H9 (cell line): ENCODE results near the gene IDE. TPM values are rescaled to one million over a fixed set of nuclear protein-coding genes. Genes with fewer than 3 reads are reported as not detected.
A peak's percentile ranks its signal among the peaks of the same experiment; 100 is the strongest.

Experiments
- DNase-seq: peaks from one replicate; pipeline ENCODE4 v3.0.0-alpha.2; 2017
- H2AFZ ChIP-seq: one replicate; pipeline ENCODE4 v1.6.1; 2013; ENCODE audit warnings: mild to moderate bottlenecking, low read length, control low read depth, moderate library complexity
- H2AK5ac ChIP-seq: 2 replicates; pipeline ENCODE4 v1.6.1; 2013; ENCODE audit warnings: low read length, control low read depth, mixed read lengths; ENCODE audit not compliant: insufficient read length
- H2BK120ac ChIP-seq: one replicate; pipeline ENCODE4 v1.6.1; 2013; ENCODE audit warnings: low read depth, mild to moderate bottlenecking, low read length, control low read depth, inconsistent platforms; ENCODE audit not compliant: poor library complexity, severe bottlenecking
- H2BK12ac ChIP-seq: 2 replicates; pipeline ENCODE4 v1.6.1; 2013; ENCODE audit warnings: low read length, control low read depth, mixed read lengths, low read depth; ENCODE audit not compliant: insufficient read length
- H2BK15ac ChIP-seq: 2 replicates; pipeline ENCODE4 v1.6.1; 2013; ENCODE audit warnings: low read depth, low read length, control low read depth
- H2BK20ac ChIP-seq: one replicate; pipeline ENCODE4 v1.6.1; 2013; ENCODE audit warnings: low read depth, mild to moderate bottlenecking, low read length, control low read depth, inconsistent platforms; ENCODE audit not compliant: poor library complexity, severe bottlenecking
- H2BK5ac ChIP-seq: 2 replicates; pipeline ENCODE4 v1.6.1; 2013; ENCODE audit warnings: low read length, control low read depth, mixed read lengths; ENCODE audit not compliant: insufficient read length
- H3K14ac ChIP-seq: 2 replicates; pipeline ENCODE4 v1.6.1; 2013; ENCODE audit warnings: low read length, control low read depth; ENCODE audit not compliant: insufficient read depth
- H3K18ac ChIP-seq: 2 replicates; pipeline ENCODE4 v1.6.1; 2013; ENCODE audit warnings: low read depth, mild to moderate bottlenecking, mixed read lengths, low read length, control low read depth; ENCODE audit not compliant: insufficient read length
- H3K23ac ChIP-seq: 2 replicates; pipeline ENCODE4 v1.6.1; 2013; ENCODE audit warnings: low read length, control low read depth, mixed read lengths, low read depth; ENCODE audit not compliant: insufficient read length
- H3K23me2 ChIP-seq: 2 replicates; pipeline ENCODE4 v1.6.1; 2013; ENCODE audit warnings: low read depth, mild to moderate bottlenecking, mixed read lengths, low read length, control low read depth; ENCODE audit not compliant: insufficient read length, poor library complexity, severe bottlenecking
- H3K27ac ChIP-seq: 2 replicates; pipeline ENCODE4 v1.5.1; 2013; ENCODE audit warnings: low read length, control low read depth, mixed read lengths, low read depth; ENCODE audit not compliant: insufficient read length
- H3K27me3 ChIP-seq: 2 replicates; pipeline ENCODE4 v1.6.1; 2013; ENCODE audit warnings: low read length, control low read depth, inconsistent platforms; ENCODE audit not compliant: insufficient read depth
- H3K4ac ChIP-seq: 2 replicates; pipeline ENCODE4 v1.6.1; 2013; ENCODE audit warnings: low read depth, mild to moderate bottlenecking, control low read depth, inconsistent platforms, low read length, moderate library complexity
- H3K4me1 ChIP-seq: 2 replicates; pipeline ENCODE4 v1.6.1; 2013; ENCODE audit warnings: low read length, control low read depth, inconsistent platforms; ENCODE audit not compliant: insufficient read depth
- H3K4me2 ChIP-seq: 2 replicates; pipeline ENCODE4 v1.6.1; 2013; ENCODE audit warnings: low read length, control low read depth, mixed read lengths; ENCODE audit not compliant: insufficient read length, insufficient read depth
- H3K56ac ChIP-seq: 2 replicates; pipeline ENCODE4 v1.6.1; 2013; ENCODE audit warnings: low read depth, mild to moderate bottlenecking, mixed read lengths, low read length, control low read depth; ENCODE audit not compliant: insufficient read length
- H3K79me1 ChIP-seq: 2 replicates; pipeline ENCODE4 v1.6.1; 2013; ENCODE audit warnings: low read depth, mild to moderate bottlenecking, moderate library complexity, low read length, control low read depth, inconsistent platforms; ENCODE audit not compliant: insufficient read depth, poor library complexity, severe bottlenecking
- H3K79me2 ChIP-seq: 2 replicates; pipeline ENCODE4 v1.6.1; 2013; ENCODE audit warnings: low read length, control low read depth, inconsistent platforms; ENCODE audit not compliant: insufficient read depth
- H3K9ac ChIP-seq: 2 replicates; pipeline ENCODE4 v1.6.1; 2013; ENCODE audit warnings: low read length, control low read depth, mixed read lengths; ENCODE audit not compliant: insufficient read length; ENCODE audit errors: extremely low read depth
- H3K9me3 ChIP-seq: one replicate; pipeline ENCODE4 v1.6.1; 2013; ENCODE audit warnings: low read depth, low read length, inconsistent platforms; ENCODE audit not compliant: control insufficient read depth
- H3T11ph ChIP-seq: one replicate; pipeline ENCODE4 v1.6.1; 2013; ENCODE audit warnings: mild to moderate bottlenecking, low read length, control low read depth, inconsistent platforms
- H4K20me1 ChIP-seq: one replicate; pipeline ENCODE4 v1.6.1; 2013; ENCODE audit not compliant: control insufficient read depth, insufficient read length, insufficient read depth
- H4K5ac ChIP-seq: 2 replicates; pipeline ENCODE4 v1.6.1; 2013; ENCODE audit warnings: low read depth, mild to moderate bottlenecking, mixed read lengths, low read length, control low read depth; ENCODE audit not compliant: insufficient read length
- H4K8ac ChIP-seq: replicated peaks from 2 replicates; pipeline ENCODE4 v1.6.1; 2013; ENCODE audit warnings: low read length, control low read depth, mixed read lengths, low read depth; ENCODE audit not compliant: insufficient read length
- H4K91ac ChIP-seq: 2 replicates; pipeline ENCODE4 v1.6.1; 2013; ENCODE audit warnings: low read depth, mild to moderate bottlenecking, moderate library complexity, mixed read lengths, low read length, control low read depth; ENCODE audit not compliant: insufficient read length
- H3K27ac Mint-ChIP-seq, 3 experiments: 2 replicates in 2 of 3; 3 replicates in 1 of 3; pipeline ENCODE4 v1.8.0; 2020 to 2021; ENCODE audit warnings: mixed read lengths in 3 of 3, mild to moderate bottlenecking in 1 of 3, moderate library complexity in 1 of 3
- H3K27me3 Mint-ChIP-seq: 2 replicates; pipeline ENCODE4 v1.8.0; 2021; ENCODE audit warnings: low read depth, mild to moderate bottlenecking, moderate library complexity, mixed read lengths
- H3K36me3 Mint-ChIP-seq, 3 experiments: 2 replicates in 2 of 3; 3 replicates in 1 of 3; pipeline ENCODE4 v1.8.0; 2020 to 2021; ENCODE audit warnings: low read depth in 3 of 3, mixed read lengths in 3 of 3; ENCODE audit not compliant: insufficient read depth in 1 of 3
- H3K4me1 Mint-ChIP-seq, 2 experiments: 2 replicates each; pipeline ENCODE4 v1.8.0; 2020; ENCODE audit warnings: mixed read lengths in 2 of 2
- H3K4me3 Mint-ChIP-seq, 2 experiments: 2 replicates in 1 of 2; 3 replicates in 1 of 2; pipeline ENCODE4 v1.8.0; 2020 to 2021; ENCODE audit warnings: mild to moderate bottlenecking in 2 of 2, mixed read lengths in 2 of 2, moderate library complexity in 1 of 2
- H3K9me3 Mint-ChIP-seq, 2 experiments: 2 replicates in 1 of 2; 3 replicates in 1 of 2; pipeline ENCODE4 v1.8.0; 2020; ENCODE audit warnings: mild to moderate bottlenecking in 2 of 2, mixed read lengths in 2 of 2, moderate library complexity in 1 of 2
- CTCF ChIP-seq: fragments of 200-600 bp; sonication (generic); conservative IDR thresholded peaks from 3 replicates; pipeline ENCODE4 v1.8.0; 2021; ENCODE audit warnings: antibody characterized with exemption, mild to moderate bottlenecking
- WGBS: extraction: QIAGEN DNeasy Blood & Tissue Kit; methylation state at CpG from one replicate; pipeline ENCODE4 v1.1.7; 2013; ENCODE audit warnings: missing lambda C conversion rate, low lambda C conversion rate, mixed read lengths; ENCODE audit not compliant: insufficient read length; ENCODE audit errors: extremely low coverage; 5-methylcytosine and 5-hydroxymethylcytosine counted together
- total RNA-seq: library from RNA; stranded (reverse); gene quantifications from 2 replicates; pipeline ENCODE4 v1.2.1, GENCODE V29; 2021

Gene IDE
- total RNA-seq, 1 experiment from 2014 or later = 48.9 TPM

GRCh38 chr10:92419740-92420545 lies 153.9 kb downstream of the IDE start:
- no CpG with 5 or more reads among the region's 34 CpGs for WGBS
- H3K9ac ChIP-seq = no peak overlapping the region
- peaks cover 9% of the 10 kb centered on the region for H3K9me3 ChIP-seq
- H2BK12ac ChIP-seq = no peak overlapping the region
- no peak overlapping the region for H3T11ph ChIP-seq
- H3K9me3 Mint-ChIP-seq = peaks cover 8 to 19% of the 10 kb centered on the region in 2 experiments
- no peak overlapping the region for H3K23ac ChIP-seq
- no peak overlapping the region for H3K56ac ChIP-seq
- no peak overlapping the region for H2BK20ac ChIP-seq
- H4K20me1 ChIP-seq = no peaks in the 10 kb centered on the region
- H3K18ac ChIP-seq = no peak overlapping the region
- H4K91ac ChIP-seq = no peak overlapping the region
- peak overlapping the region in 1 of 3 experiments; percentile 86; a peak in 3 of 7 replicates for H3K27ac Mint-ChIP-seq
- no peak overlapping the region for H2BK120ac ChIP-seq
- H3K4me3 Mint-ChIP-seq = peak overlapping the region in 1 of 2 experiments; percentile 42; a peak in 1 of 5 replicates
- H3K4me2 ChIP-seq = no peak overlapping the region
- no peak overlapping the region for H2BK5ac ChIP-seq
- H3K4me1 ChIP-seq = no peaks in the 10 kb centered on the region
- H2AFZ ChIP-seq = no peak overlapping the region
- H2BK15ac ChIP-seq = no peak overlapping the region
- peaks cover 0 to 4% (median 0%) of the 10 kb centered on the region in 3 experiments; a peak in 5 of 7 replicates for H3K36me3 Mint-ChIP-seq
- H3K4ac ChIP-seq = no peak overlapping the region
- no peak overlapping the region for H4K8ac ChIP-seq
- H3K27me3 ChIP-seq = no peaks in the 10 kb centered on the region
- no peaks in the 10 kb centered on the region for H3K79me2 ChIP-seq
- peaks cover 8% of the 10 kb centered on the region for H3K27me3 Mint-ChIP-seq
- no peak overlapping the region for H3K27ac ChIP-seq
- no peak overlapping the region for H2AK5ac ChIP-seq
- H3K79me1 ChIP-seq = no peaks in the 10 kb centered on the region
- no peak overlapping the region for H4K5ac ChIP-seq
- H3K23me2 ChIP-seq = peaks cover 4% of the 10 kb centered on the region
- TF ChIP-seq CTCF = peak; percentile 52; the same call in 2 of the 3 replicates
- H3K4me1 Mint-ChIP-seq = peaks cover 12 to 15% of the 10 kb centered on the region in 2 experiments
- H3K14ac ChIP-seq = no peak overlapping the region; the same call in 1 of the 2 replicates
- DNase-seq = peak; percentile 80
